Chondrocyte (in vitro differentiated cells): Measurements from ENCODE around the gene PARN. TPM values are rescaled to one million over a fixed set of nuclear protein-coding genes. Genes with fewer than 3 reads are reported as not detected.

Experiments used
- DNase-seq: peaks from one replicate; pipeline ENCODE4 v3.0.0; 2021; ENCODE audit warnings: mixed read lengths, low spot score
- H3K27ac Mint-ChIP-seq: one replicate; pipeline ENCODE4 v1.8.0; 2021; ENCODE audit warnings: mild to moderate bottlenecking, moderate library complexity, mixed read lengths; ENCODE audit not compliant: unreplicated experiment
- H3K27me3 Mint-ChIP-seq: 2 replicates; pipeline ENCODE4 v1.8.0; 2021; ENCODE audit warnings: low read depth, mixed read lengths
- H3K36me3 Mint-ChIP-seq: 2 replicates; pipeline ENCODE4 v1.8.0; 2021; ENCODE audit warnings: low read depth, mixed read lengths
- H3K4me1 Mint-ChIP-seq: 2 replicates; pipeline ENCODE4 v1.8.0; 2021; ENCODE audit warnings: low read depth, mild to moderate bottlenecking, mixed read lengths
- H3K4me3 Mint-ChIP-seq: one replicate; pipeline ENCODE4 v1.8.0; 2021; ENCODE audit warnings: mild to moderate bottlenecking, moderate library complexity, mixed read lengths; ENCODE audit not compliant: unreplicated experiment
- H3K9me3 Mint-ChIP-seq: 2 replicates; pipeline ENCODE4 v1.8.0; 2021; ENCODE audit warnings: low read depth, mixed read lengths
- total RNA-seq: library from RNA; stranded (reverse); gene quantifications from 3 replicates; pipeline ENCODE4 v1.2.1, GENCODE V29; 2021
- TF ChIP-seq, protein P1 (sequence below): fragments of 200-600 bp; sonication (generic); IDR thresholded peaks from 2 replicates; pipeline ENCODE4 v1.5.0; 2021; ENCODE audit warnings: antibody characterized with exemption, mild to moderate bottlenecking, moderate library complexity

The PARN gene
- total RNA-seq, 1 donor from 2014 or later = 24.1 TPM

DNA sequence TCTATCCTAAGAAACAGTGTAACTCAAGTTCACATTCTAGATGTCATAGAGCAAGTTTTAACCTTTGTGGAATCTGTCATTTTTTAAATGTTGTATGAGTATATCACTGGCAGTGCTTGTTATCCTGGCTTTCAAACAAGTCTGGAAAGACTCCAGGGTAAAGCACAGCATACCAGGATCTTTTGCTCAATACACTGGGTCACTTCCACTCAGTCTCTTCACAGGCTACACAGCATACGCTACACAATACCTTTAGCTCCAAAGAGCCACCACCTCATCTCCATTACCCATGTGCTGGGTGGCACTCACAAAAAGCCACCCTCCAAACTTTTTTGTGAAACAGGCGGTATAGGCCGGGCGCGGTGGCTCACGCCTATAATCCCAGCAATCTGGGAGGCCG lies 69.5 kb downstream of the PARN start:
- no peak for DNase-seq

DNA sequence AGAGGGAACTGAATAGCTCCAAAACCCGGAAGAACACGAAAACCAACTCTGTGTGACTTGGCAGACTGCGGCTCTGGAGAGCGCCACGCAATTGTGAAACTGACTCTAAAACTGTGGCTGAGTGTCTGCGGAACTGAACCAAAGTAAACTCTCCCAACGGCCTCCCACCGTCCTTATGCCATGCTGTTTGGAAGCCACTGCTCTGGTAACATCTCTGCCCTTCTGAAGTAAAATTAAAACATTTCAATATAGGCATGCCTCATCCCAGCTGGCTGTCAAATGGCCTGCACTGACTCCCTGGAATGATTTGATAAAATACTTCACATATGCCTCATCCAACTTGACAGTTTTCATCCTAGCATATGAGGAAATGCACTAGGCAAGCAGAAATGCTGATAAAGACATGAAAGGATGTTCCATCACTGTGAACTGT lies 70.2 kb downstream of the PARN start:
- H3K9me3 Mint-ChIP-seq = no peaks in the 10 kb centered on the region
- no peak overlapping the region for H3K4me3 Mint-ChIP-seq
- peaks cover 1% of the 10 kb centered on the region for H3K36me3 Mint-ChIP-seq
- H3K4me1 Mint-ChIP-seq = peaks cover 5% of the 10 kb centered on the region
- H3K27ac Mint-ChIP-seq = no peak overlapping the region
- TF ChIP-seq, protein P1, sequence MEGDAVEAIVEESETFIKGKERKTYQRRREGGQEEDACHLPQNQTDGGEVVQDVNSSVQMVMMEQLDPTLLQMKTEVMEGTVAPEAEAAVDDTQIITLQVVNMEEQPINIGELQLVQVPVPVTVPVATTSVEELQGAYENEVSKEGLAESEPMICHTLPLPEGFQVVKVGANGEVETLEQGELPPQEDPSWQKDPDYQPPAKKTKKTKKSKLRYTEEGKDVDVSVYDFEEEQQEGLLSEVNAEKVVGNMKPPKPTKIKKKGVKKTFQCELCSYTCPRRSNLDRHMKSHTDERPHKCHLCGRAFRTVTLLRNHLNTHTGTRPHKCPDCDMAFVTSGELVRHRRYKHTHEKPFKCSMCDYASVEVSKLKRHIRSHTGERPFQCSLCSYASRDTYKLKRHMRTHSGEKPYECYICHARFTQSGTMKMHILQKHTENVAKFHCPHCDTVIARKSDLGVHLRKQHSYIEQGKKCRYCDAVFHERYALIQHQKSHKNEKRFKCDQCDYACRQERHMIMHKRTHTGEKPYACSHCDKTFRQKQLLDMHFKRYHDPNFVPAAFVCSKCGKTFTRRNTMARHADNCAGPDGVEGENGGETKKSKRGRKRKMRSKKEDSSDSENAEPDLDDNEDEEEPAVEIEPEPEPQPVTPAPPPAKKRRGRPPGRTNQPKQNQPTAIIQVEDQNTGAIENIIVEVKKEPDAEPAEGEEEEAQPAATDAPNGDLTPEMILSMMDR = no peak
- no peaks in the 10 kb centered on the region for H3K27me3 Mint-ChIP-seq
- no peak for DNase-seq

More for the DNA sequence above, 69.5 kb downstream of the PARN start:
- Mint-ChIP-seq H3K9me3 (no peaks in the 10 kb centered on the region), H3K4me3 (no peak overlapping the region), H3K4me1 (peaks cover 11% of the 10 kb centered on the region), H3K27me3 (no peaks in the 10 kb centered on the region), H3K27ac (no peak overlapping the region), H3K36me3 (peaks cover 1% of the 10 kb centered on the region)
- TF ChIP-seq, protein P1 = no peak

DNA sequence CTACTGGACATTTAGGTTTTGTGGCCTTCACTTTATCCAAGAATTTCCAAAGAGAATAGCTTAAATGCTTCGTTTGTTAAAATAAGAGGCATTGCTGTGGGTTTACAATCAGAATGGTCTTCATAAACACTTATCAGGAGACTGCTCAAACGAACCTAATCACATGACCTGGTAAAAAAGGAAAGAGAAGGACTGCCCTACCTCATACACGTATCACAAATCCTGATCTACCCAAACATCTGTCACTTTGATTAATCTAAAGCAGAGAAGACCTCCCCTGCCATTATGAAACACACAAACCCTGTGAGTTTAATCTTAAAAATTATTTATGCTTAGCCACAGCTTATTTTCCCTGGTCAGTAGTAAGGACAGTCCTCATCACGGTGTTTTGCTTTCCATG lies 76.6 kb downstream of the PARN start:
- Mint-ChIP-seq H3K27ac (no peak overlapping the region), H3K4me3 (no peak overlapping the region), H3K27me3 (no peaks in the 10 kb centered on the region), H3K36me3 (peaks cover 11% of the 10 kb centered on the region), H3K4me1 (peaks cover 2% of the 10 kb centered on the region), H3K9me3 (no peaks in the 10 kb centered on the region)
- TF ChIP-seq, protein P1 = no peak
- no peak for DNase-seq

DNA sequence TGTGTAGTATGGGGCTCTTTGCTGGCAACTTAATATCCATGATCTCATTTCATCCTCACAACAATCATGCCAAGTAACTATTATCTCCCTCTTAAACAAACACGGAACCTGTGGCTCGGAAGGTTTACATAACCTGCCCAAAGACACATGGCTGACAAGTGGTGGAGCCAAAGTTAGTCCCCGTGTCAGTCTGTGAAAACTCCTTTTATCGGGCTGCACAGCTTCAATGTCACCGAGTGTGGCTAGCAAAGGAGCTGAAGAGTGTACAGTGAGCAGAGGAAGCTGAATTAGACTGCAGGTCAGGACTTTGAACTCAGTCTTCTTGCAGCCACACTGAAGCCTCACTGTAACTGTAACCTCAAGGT lies 80.3 kb downstream of the PARN start:
- Mint-ChIP-seq H3K27ac (peak overlapping the region; percentile 5), H3K4me3 (no peak overlapping the region)

DNA sequence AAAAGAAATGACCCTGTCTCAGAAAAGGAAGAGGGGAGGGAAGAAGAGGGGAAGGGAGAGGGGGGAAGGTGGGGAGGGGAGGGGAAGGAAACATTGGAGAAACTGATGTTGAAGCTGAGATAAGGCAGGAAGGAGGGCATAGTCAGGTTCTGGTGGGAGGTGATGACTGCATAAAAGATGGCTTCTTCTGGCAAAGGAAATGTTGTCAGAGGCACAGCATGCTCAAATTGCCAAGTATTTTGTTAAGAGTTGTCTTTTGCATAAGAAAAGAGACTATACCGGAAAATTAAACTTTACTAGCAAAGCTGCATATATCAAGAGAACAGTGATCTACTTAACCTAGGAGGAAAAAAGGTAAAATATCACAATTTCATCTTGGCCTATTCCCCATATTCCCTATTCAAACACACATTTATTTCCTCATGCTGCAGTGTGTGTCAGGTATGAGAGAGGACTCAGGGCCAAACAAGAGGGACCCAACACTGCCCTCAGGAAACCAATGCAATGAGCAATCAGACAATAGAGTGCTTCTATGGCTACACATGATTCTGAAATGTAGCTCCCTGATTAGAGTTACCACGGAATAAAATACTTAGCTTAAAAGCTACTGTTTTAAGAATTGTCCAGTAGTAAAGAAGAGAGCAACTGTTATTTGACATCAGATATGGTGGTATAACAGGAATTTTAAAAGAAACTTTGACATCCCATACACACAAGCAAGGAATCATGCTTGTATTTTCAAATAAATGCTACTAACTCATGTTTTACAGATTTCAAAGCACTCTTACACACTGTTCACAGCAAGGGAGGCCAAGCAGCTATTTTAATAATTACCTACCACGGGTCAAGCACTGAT lies 80.9 kb downstream of the PARN start:
- TF ChIP-seq, protein P1 = no peak
- no peak overlapping the region for H3K27ac Mint-ChIP-seq
- H3K4me3 Mint-ChIP-seq = no peak overlapping the region
- no peaks in the 10 kb centered on the region for H3K9me3 Mint-ChIP-seq
- peaks cover 17% of the 10 kb centered on the region for H3K4me1 Mint-ChIP-seq
- H3K36me3 Mint-ChIP-seq = peaks cover 12% of the 10 kb centered on the region
- no peaks in the 10 kb centered on the region for H3K27me3 Mint-ChIP-seq
- no peak for DNase-seq

More for the DNA sequence above, 80.3 kb downstream of the PARN start:
- TF ChIP-seq, protein P1 = no peak
- Mint-ChIP-seq H3K9me3 (no peaks in the 10 kb centered on the region), H3K36me3 (peaks cover 11% of the 10 kb centered on the region), H3K27me3 (no peaks in the 10 kb centered on the region), H3K4me1 (peaks cover 14% of the 10 kb centered on the region)
- DNase-seq = no peak
